Measurements from ENCODE around the gene CBFA2T3.

CBFA2T3 gene

DNA sequence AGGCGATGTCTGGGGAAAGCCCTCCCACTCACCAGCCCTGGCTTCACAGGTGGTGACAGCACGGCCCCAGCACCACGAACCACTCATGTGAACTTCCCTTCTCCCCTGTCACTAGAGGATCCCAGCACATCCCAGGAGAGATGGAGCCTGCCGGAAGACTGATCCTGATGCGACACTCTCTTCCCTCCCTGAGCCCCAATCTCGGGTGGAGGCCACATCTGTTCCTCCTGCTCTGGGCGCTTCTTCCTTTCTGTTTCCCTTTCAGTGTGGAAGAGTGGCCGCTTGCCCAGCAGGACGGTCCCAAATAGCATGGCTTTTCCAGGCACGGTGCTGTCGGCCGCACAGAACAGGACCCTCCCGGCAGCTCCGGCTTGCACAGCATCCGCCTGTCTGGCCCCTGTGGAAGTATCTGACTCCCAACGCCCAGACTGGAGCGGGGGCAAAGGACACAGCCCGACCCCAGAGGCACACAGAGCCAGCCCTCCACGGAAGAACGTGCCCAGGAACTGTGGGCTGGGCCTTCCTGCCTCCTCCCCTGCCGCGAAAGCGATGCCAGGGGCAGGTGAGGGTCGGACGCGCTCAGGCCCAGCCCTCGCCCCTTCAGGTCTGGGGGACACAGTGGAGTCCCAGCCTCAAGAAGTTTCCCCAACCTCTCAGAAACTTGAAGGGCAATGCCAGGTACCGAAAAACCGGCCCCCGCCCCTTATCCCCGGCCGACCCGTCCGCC lies 37.6 kb downstream of the CBFA2T3 start:
- H3K4me3 ChIP-seq = peak overlapping the region; percentile 38 to 52
- no peak overlapping the region for H3K27ac ChIP-seq
- no peak for TF ChIP-seq CTCF (IDR thresholded peaks at IDR 0.05)
- intact Hi-C loops (cut with DNase I; ENCODE audit: low total_unique reads) = loop anchor here (10.0 kb wide), 1 partner anchor 55 kb away; no protein-coding TSS in a partner anchor
- peak in 1 of 2 donors; percentile 33 for DNase-seq
- H3K9me3 ChIP-seq = no peaks in the 10 kb centered on the region
- no peaks in the 10 kb centered on the region for H3K36me3 ChIP-seq
- H3K27me3 ChIP-seq = peaks cover 0 to 90% of the 10 kb centered on the region in 2 donors
- H3K4me1 ChIP-seq = peaks cover 0 to 31% (median 18%) of the 10 kb centered on the region in 4 donors

- Histone ChIP-seq H3K4me1 (peaks cover 0 to 31% (median 18%) of the 10 kb centered on the region in 4 donors), H3K9me3 (no peaks in the 10 kb centered on the region), H3K4me3 (peak overlapping the region in 1 of 2 donors; percentile 52), H3K27me3 (peaks cover 0 to 93% of the 10 kb centered on the region in 2 donors), H3K36me3 (no peaks in the 10 kb centered on the region), H3K27ac (no peak overlapping the region)
- no peak for TF ChIP-seq CTCF (IDR thresholded peaks at IDR 0.05)
- no peak for DNase-seq
- intact Hi-C loops (cut with DNase I; ENCODE audit: low total_unique reads) = loop anchor here (10.0 kb wide), 1 partner anchor 56 kb away; no protein-coding TSS in a partner anchor
Measured at GRCh38 chr16:88938777-88939244, 38.2 kb downstream of the CBFA2T3 start.

DNA sequence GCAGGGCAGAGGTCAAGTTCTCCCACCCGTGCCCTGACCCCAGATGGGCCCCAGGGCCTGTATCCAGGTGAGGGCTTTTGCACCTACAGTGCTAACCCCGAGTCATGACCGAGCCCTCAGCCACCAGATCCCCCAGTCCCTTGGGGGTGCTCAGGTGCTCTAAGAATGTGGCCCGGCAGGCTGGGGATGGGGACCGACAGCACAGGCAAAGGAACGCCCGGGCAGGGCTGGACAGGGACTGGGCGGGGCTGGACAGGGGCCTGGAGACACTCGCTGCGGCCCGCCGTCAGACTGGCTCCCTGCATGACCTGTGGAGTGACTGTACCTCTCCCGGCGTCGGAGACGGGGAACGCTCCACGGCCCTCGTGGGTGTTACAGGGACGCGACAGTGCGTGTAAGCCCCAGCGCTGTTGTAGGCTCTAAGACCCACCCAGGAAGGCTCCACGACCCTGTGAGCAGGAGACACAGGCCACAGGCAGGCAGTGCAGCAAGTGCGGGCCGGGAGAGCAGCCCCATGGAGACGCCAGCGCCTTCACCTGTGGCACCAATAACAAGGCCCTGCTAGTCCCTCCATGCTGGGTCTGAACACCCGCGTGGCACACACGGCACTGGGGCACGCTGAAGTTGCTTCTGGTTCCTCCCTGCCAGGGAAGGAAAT lies 38.8 kb downstream of the CBFA2T3 start:
- TF ChIP-seq CTCF (IDR thresholded peaks at IDR 0.05) = no peak

GRCh38 chr16:88937206-88937621 lies 39.8 kb downstream of the CBFA2T3 start:
- no peak for TF ChIP-seq CTCF (IDR thresholded peaks at IDR 0.05)
- H3K36me3 ChIP-seq = no peaks in the 10 kb centered on the region
- H3K4me3 ChIP-seq = no peak overlapping the region
- no peak overlapping the region for H3K27ac ChIP-seq
- intact Hi-C loops (cut with DNase I; ENCODE audit: low total_unique reads) = loop anchor here (10.0 kb wide), 1 partner anchor 58 kb away; no protein-coding TSS in a partner anchor
- DNase-seq = no peak
- peaks cover 0 to 78% of the 10 kb centered on the region in 2 donors for H3K27me3 ChIP-seq
- no peaks in the 10 kb centered on the region for H3K9me3 ChIP-seq
- peaks cover 0 to 31% (median 18%) of the 10 kb centered on the region in 4 donors for H3K4me1 ChIP-seq

More for the DNA sequence above, 38.8 kb downstream of the CBFA2T3 start:
- no peak overlapping the region for H3K4me3 ChIP-seq
- no peaks in the 10 kb centered on the region for H3K36me3 ChIP-seq
- peaks cover 0 to 89% of the 10 kb centered on the region in 2 donors for H3K27me3 ChIP-seq
- intact Hi-C loops (cut with DNase I; ENCODE audit: low total_unique reads) = loop anchor here (10.0 kb wide), 1 partner anchor 57 kb away; no protein-coding TSS in a partner anchor
- no peaks in the 10 kb centered on the region for H3K9me3 ChIP-seq
- peaks cover 0 to 31% (median 18%) of the 10 kb centered on the region in 4 donors for H3K4me1 ChIP-seq
- no peak for DNase-seq
- no peak overlapping the region for H3K27ac ChIP-seq

- no peaks in the 10 kb centered on the region for H3K36me3 ChIP-seq
- peaks cover 0 to 76% of the 10 kb centered on the region in 2 donors for H3K27me3 ChIP-seq
- no peak overlapping the region for H3K27ac ChIP-seq
- peaks cover 0 to 27% (median 14%) of the 10 kb centered on the region in 4 donors for H3K4me1 ChIP-seq
- DNase-seq = peak in 1 of 2 donors; percentile 62
- TF ChIP-seq CTCF (IDR thresholded peaks at IDR 0.05) = no peak
- H3K9me3 ChIP-seq = no peaks in the 10 kb centered on the region
- intact Hi-C loops (cut with DNase I; ENCODE audit: low total_unique reads) = loop anchor here (10.0 kb wide), 1 partner anchor 58 kb away; no protein-coding TSS in a partner anchor
- H3K4me3 ChIP-seq = no peak overlapping the region
Measured at GRCh38 chr16:88936556-88937205, 40.3 kb downstream of the CBFA2T3 start.
